Fibroblast of lung (primary cell): Measurements from ENCODE around the gene NFIC. TPM values are rescaled to one million over a fixed set of nuclear protein-coding genes. Genes with fewer than 3 reads are reported as not detected.
"Not testable (repeated sequence)": the region's sequence is repeated elsewhere in the genome, so short reads cannot be mapped to it uniquely, and the experiment has no call there.

Experiments
- DNase-seq, 2 donors: peaks; one replicate each; pipeline versions ENCODE4 v3.0.0 to v3.0.0-alpha.2; 2010; ENCODE audit warnings: low read depth in 2 of 2
- H2AFZ ChIP-seq: 2 replicates; pipeline ENCODE4 v1.5.1; 2012; ENCODE audit warnings: low read length, control low read depth, inconsistent platforms
- H3K27ac ChIP-seq: 2 replicates; pipeline ENCODE4 v1.5.1; 2011; ENCODE audit warnings: low read length, control low read depth; ENCODE audit not compliant: insufficient read depth
- H3K27me3 ChIP-seq: 2 replicates; pipeline ENCODE4 v1.5.1; 2011; ENCODE audit warnings: mild to moderate bottlenecking, low read length; ENCODE audit not compliant: control insufficient read depth, insufficient read depth
- H3K36me3 ChIP-seq: 2 replicates; pipeline ENCODE4 v1.5.1; 2011; ENCODE audit warnings: low read length; ENCODE audit not compliant: control insufficient read depth, insufficient read depth
- H3K4me1 ChIP-seq: 2 replicates; pipeline ENCODE4 v1.5.1; 2011; ENCODE audit warnings: low read length; ENCODE audit not compliant: control insufficient read depth, insufficient read depth; ENCODE audit errors: extremely low read depth
- H3K4me2 ChIP-seq: 2 replicates; pipeline ENCODE4 v1.5.1; 2011; ENCODE audit warnings: low read length, control low read depth; ENCODE audit not compliant: insufficient read depth; ENCODE audit errors: extremely low read depth
- H3K4me3 ChIP-seq, 4 experiments: fragments of 200-600 bp in 1 of 4; sonication (generic) in 1 of 4; replicated peaks in 1 of 4; 2 replicates each; pipeline ENCODE4 v1.5.1; 2011 to 2016; ENCODE audit warnings: low read length in 4 of 4, low read depth in 3 of 4, mild to moderate bottlenecking in 3 of 4, control low read depth in 2 of 4, inconsistent platforms in 1 of 4, mixed read lengths in 1 of 4; ENCODE audit not compliant: insufficient read depth in 1 of 4; ENCODE audit errors: control extremely low read depth in 1 of 4
- H3K79me2 ChIP-seq: 2 replicates; pipeline ENCODE4 v1.5.1; 2012; ENCODE audit warnings: mild to moderate bottlenecking, low read length, inconsistent platforms; ENCODE audit not compliant: control insufficient read depth, insufficient read depth
- H3K9ac ChIP-seq: 2 replicates; pipeline ENCODE4 v1.5.1; 2011; ENCODE audit warnings: mild to moderate bottlenecking, low read length, control low read depth; ENCODE audit not compliant: insufficient read depth
- H3K9me3 ChIP-seq: 2 replicates; pipeline ENCODE4 v1.5.1; 2012; ENCODE audit warnings: low read depth, low read length; ENCODE audit not compliant: control insufficient read depth, insufficient read depth
- H4K20me1 ChIP-seq: 2 replicates; pipeline ENCODE4 v1.5.1; 2011; ENCODE audit warnings: low read length; ENCODE audit not compliant: control insufficient read depth, insufficient read depth; ENCODE audit errors: extremely low read depth
- CTCF ChIP-seq, 2 donors: IDR thresholded peaks in 1 of 2; conservative IDR thresholded peaks in 1 of 2; 1 replicate in 1 of 2; 2 replicates in 1 of 2; pipeline ENCODE4 v1.5.1; 2011 to 2012; ENCODE audit warnings: low read length in 2 of 2, control low read depth in 1 of 2, inconsistent platforms in 1 of 2, low read depth in 1 of 2, mild to moderate bottlenecking in 1 of 2
- EZH2 ChIP-seq: IDR thresholded peaks from 2 replicates; pipeline ENCODE4 v1.5.1; 2012; ENCODE audit warnings: low read length, control low read depth, mild to moderate bottlenecking; ENCODE audit errors: missing control alignments
- polyA plus RNA-seq, 2 donors: library from polyadenylated mRNA; depleted of rRNA in 1 of 2; stranded (reverse) in 1 of 2; unstranded in 1 of 2; fragments of >200 nt; gene quantifications; 2 replicates each; pipeline ENCODE4 v1.2.1, GENCODE V29; 2011 to 2012; ENCODE audit warnings: missing spikeins in 1 of 2
- total RNA-seq: library from RNA; depleted of rRNA; stranded (reverse); fragments of >200 nt; gene quantifications from 2 replicates; pipeline ENCODE4 v1.2.1, GENCODE V29; 2014

Gene NFIC
- total and polyA plus RNA-seq, 2 donors (not counting 1 experiment from before 2014, with no cell fraction given) = 7.9 to 66.4 TPM

GRCh38 chr19:3507371-3508120, 141.2 kb downstream of the NFIC start:
- Histone ChIP-seq H3K9ac (peak overlapping the region; percentile 48), H2AFZ (peak overlapping the region; percentile 17), H3K79me2 (peaks cover 62% of the 10 kb centered on the region), H3K4me2 (peak overlapping the region; percentile 92), H3K27me3 (no peaks in the 10 kb centered on the region), H3K36me3 (peaks cover 14% of the 10 kb centered on the region), H3K27ac (peak overlapping the region; percentile 86), H3K4me1 (no peaks in the 10 kb centered on the region), H4K20me1 (no peaks in the 10 kb centered on the region), H3K9me3 (no peaks in the 10 kb centered on the region), H3K4me3 (peak overlapping the region; percentile 74 to 93 (median 83))
- TF ChIP-seq EZH2 (no peak), CTCF (conservative IDR thresholded peaks at IDR 0.05 in 1 of 2, IDR thresholded peaks at IDR 0.05 in 1 of 2; ENCODE audit: low read depth in 1 of 2, low read length in 2 of 2) (no peak)
- DNase-seq = peak in 1 of 2 donors; percentile 27

GRCh38 chr19:3508121-3508661, 141.8 kb downstream of the NFIC start:
- H2AFZ ChIP-seq, H3K27me3 ChIP-seq, H3K4me2 ChIP-seq, H4K20me1 ChIP-seq, H3K9ac ChIP-seq, H3K9me3 ChIP-seq, H3K27ac ChIP-seq, DNase-seq, H3K4me1 ChIP-seq: not testable (repeated sequence)
- H3K4me3 ChIP-seq = peak overlapping the region in 1 of 4 experiments; percentile 84
- peaks cover 69% of the 10 kb centered on the region for H3K79me2 ChIP-seq
- H3K36me3 ChIP-seq = peaks cover 14% of the 10 kb centered on the region

GRCh38 chr19:3508771-3509535, 142.6 kb downstream of the NFIC start:
- Histone ChIP-seq H3K36me3 (peaks cover 14% of the 10 kb centered on the region), H3K27ac (no peak overlapping the region), H3K79me2 (peaks cover 76% of the 10 kb centered on the region), H3K4me1 (no peaks in the 10 kb centered on the region), H3K27me3 (no peaks in the 10 kb centered on the region), H3K9me3 (no peaks in the 10 kb centered on the region), H2AFZ (no peak overlapping the region), H3K4me2 (no peak overlapping the region), H3K9ac (no peak overlapping the region), H4K20me1 (no peaks in the 10 kb centered on the region), H3K4me3 (no peak overlapping the region)
- TF ChIP-seq CTCF (conservative IDR thresholded peaks at IDR 0.05 in 1 of 2, IDR thresholded peaks at IDR 0.05 in 1 of 2; ENCODE audit: low read depth in 1 of 2, low read length in 2 of 2) (no peak), EZH2 (no peak)
- DNase-seq = peak in 1 of 2 donors; percentile 41
